Stimulated activated CD4-positive, alpha-beta T cell treated with anti-CD3 and anti-CD28 coated beads, TNF-alpha, amount 100 ng/mL, for 1 hour (primary cell): ENCODE data around the gene SLC12A8.

ENCODE experiments used
- DNase-seq, 3 donors: peaks; one replicate each; pipeline ENCODE4 v3.0.0-alpha.2; 2020; ENCODE audit warnings: low read depth in 3 of 3, low spot score in 1 of 3

SLC12A8 gene

GRCh38 chr3:125212509-125213363 lies at the start of gene SLC12A8:
TSS of gene SLC12A8 (minus strand) at chr3:125212748. CDS start at chr3:125211349, 1,399 bp downstream.
- DNase-seq, result no peak

GRCh38 chr3:125262161-125262560 lies 49.6 kb upstream of the SLC12A8 start:
- no peak for DNase-seq

- DNase-seq, result no peak
Measured at GRCh38 chr3:125261031-125261430, 48.5 kb upstream of the SLC12A8 start.

GRCh38 chr3:125260158-125260557 lies 47.6 kb upstream of the SLC12A8 start:
- no peak for DNase-seq

GRCh38 chr3:125257536-125257935 lies 45.0 kb upstream of the SLC12A8 start:
- no peak for DNase-seq

- no peak for DNase-seq
Measured at GRCh38 chr3:125256675-125257074, 44.1 kb upstream of the SLC12A8 start.

GRCh38 chr3:125250973-125251372 lies 38.4 kb upstream of the SLC12A8 start:
- no peak for DNase-seq

- no peak for DNase-seq
Measured at GRCh38 chr3:125246237-125246636, 33.7 kb upstream of the SLC12A8 start.

- DNase-seq, result no peak
Measured at GRCh38 chr3:125245521-125245920, 33.0 kb upstream of the SLC12A8 start.

GRCh38 chr3:125240496-125240895 lies 27.9 kb upstream of the SLC12A8 start:
- DNase-seq, result no peak

GRCh38 chr3:125239266-125239665 lies 26.7 kb upstream of the SLC12A8 start:
- DNase-seq, result no peak

- DNase-seq, result no peak
Measured at GRCh38 chr3:125238759-125239158, 26.2 kb upstream of the SLC12A8 start.

GRCh38 chr3:125236331-125236903 lies 23.9 kb upstream of the SLC12A8 start:
- DNase-seq, result no peak

GRCh38 chr3:125234831-125235230 lies 22.3 kb upstream of the SLC12A8 start:
- no peak for DNase-seq

- DNase-seq, result no peak
Measured at GRCh38 chr3:125232401-125232800, 19.9 kb upstream of the SLC12A8 start.

- no peak for DNase-seq
Measured at GRCh38 chr3:125231895-125232294, 19.3 kb upstream of the SLC12A8 start.

- DNase-seq, result no peak
Measured at GRCh38 chr3:125229707-125230106, 17.2 kb upstream of the SLC12A8 start.

- DNase-seq, result no peak
Measured at GRCh38 chr3:125229168-125229567, 16.6 kb upstream of the SLC12A8 start.

- DNase-seq, result no peak
Measured at GRCh38 chr3:125221831-125222230, 9.3 kb upstream of the SLC12A8 start.

- DNase-seq, result no peak
Measured at GRCh38 chr3:125220727-125221429, 8.3 kb upstream of the SLC12A8 start.

GRCh38 chr3:125220183-125220582 lies 7.6 kb upstream of the SLC12A8 start:
- DNase-seq, result no peak

GRCh38 chr3:125219261-125219701 lies 6.7 kb upstream of the SLC12A8 start:
- DNase-seq, result no peak
